A673 (cell line): ENCODE data around the gene KIAA1549. TPM values are rescaled to one million over a fixed set of nuclear protein-coding genes. Genes with fewer than 3 reads are reported as not detected.

Experiments
- BruUV-seq: library from RNA; stranded (reverse); fragments of 400-500 nt; replicated peaks from 2 replicates; lab custom pipeline; 2021; lab: Mats Ljungman, UMichigan
- CTCF ChIA-PET: fragments of 300-600 bp; sonication (Branson Sonifier 250); formaldehyde crosslinking; loops from one replicate; lab custom pipeline; 2022; ENCODE audit warnings: antibody characterized with exemption; lab: Charles Lee
- POLR2A ChIA-PET: fragments of 300-600 bp; sonication (Branson Sonifier 250); formaldehyde crosslinking; loops from one replicate; lab custom pipeline; 2022; ENCODE audit warnings: antibody characterized with exemption; ENCODE audit not compliant: low non-redundant PET; lab: Charles Lee
- DNase-seq: peaks from one replicate; pipeline ENCODE4 v3.0.0-alpha.2; 2015; ENCODE audit warnings: low spot score
- H3K27ac ChIP-seq: fragments of 200-600 bp; sonication (generic); 2 replicates; pipeline ENCODE4 v1.5.1; 2016; ENCODE audit warnings: mixed run types, low read depth, mild to moderate bottlenecking, mixed read lengths, antibody characterized with exemption, low read length; ENCODE audit not compliant: poor library complexity, severe bottlenecking
- H3K27me3 ChIP-seq: fragments of 200-600 bp; sonication (generic); replicated peaks from 2 replicates; pipeline ENCODE4 v1.6.1; 2017; ENCODE audit warnings: mixed run types, low read depth, mild to moderate bottlenecking, mixed read lengths, antibody characterized with exemption, low read length; ENCODE audit not compliant: insufficient read depth, poor library complexity
- H3K36me3 ChIP-seq: fragments of 200-600 bp; sonication (generic); 2 replicates; pipeline ENCODE4 v1.6.1; 2016; ENCODE audit warnings: mixed run types, mild to moderate bottlenecking, mixed read lengths, antibody characterized with exemption, low read length; ENCODE audit not compliant: insufficient read depth, poor library complexity, severe bottlenecking
- H3K4me1 ChIP-seq: fragments of 200-600 bp; sonication (generic); 2 replicates; pipeline ENCODE4 v1.6.1; 2017; ENCODE audit warnings: mixed run types, mild to moderate bottlenecking, mixed read lengths, antibody characterized with exemption, low read length; ENCODE audit not compliant: insufficient read depth, poor library complexity, severe bottlenecking
- H3K4me3 ChIP-seq: fragments of 200-600 bp; sonication (generic); 2 replicates; pipeline ENCODE4 v1.5.1; 2016; ENCODE audit warnings: low read depth, mixed run types, mild to moderate bottlenecking, mixed read lengths, low read length; ENCODE audit not compliant: poor library complexity, severe bottlenecking
- H3K9me3 ChIP-seq: fragments of 200-600 bp; sonication (generic); 2 replicates; pipeline ENCODE4 v1.6.1; 2016; ENCODE audit warnings: mixed run types, low read depth, mild to moderate bottlenecking, mixed read lengths, antibody characterized with exemption, low read length; ENCODE audit not compliant: poor library complexity, severe bottlenecking
- EZH2 ChIP-seq: fragments of 200-600 bp; sonication (generic); IDR thresholded peaks from 2 replicates; pipeline ENCODE4 v1.6.1; 2017; ENCODE audit warnings: borderline replicate concordance, low read depth, mild to moderate bottlenecking, mixed read lengths, antibody characterized with exemption, low read length; ENCODE audit not compliant: poor library complexity, severe bottlenecking
- intact Hi-C: fragments of 100-400 bp; cut with micrococcal nuclease; formaldehyde crosslinking; loops from one replicate; pipeline ENCODE4 v1.10.0; 2022; ENCODE audit not compliant: unreplicated experiment
- total RNA-seq: library from RNA; stranded (reverse); gene quantifications from 2 replicates; pipeline ENCODE4 v1.2.3, GENCODE V29; 2021
- TF ChIP-seq, protein P1 (sequence below): fragments of 300-800, 200-600 bp; sonication (generic); conservative IDR thresholded peaks from 2 replicates; pipeline ENCODE4 v1.5.1; 2017; ENCODE audit warnings: low read depth, mild to moderate bottlenecking, antibody characterized with exemption, low read length, moderate library complexity, mixed read lengths

The KIAA1549 gene
- total RNA-seq, 1 experiment from 2014 or later: 2.5 TPM

DNA sequence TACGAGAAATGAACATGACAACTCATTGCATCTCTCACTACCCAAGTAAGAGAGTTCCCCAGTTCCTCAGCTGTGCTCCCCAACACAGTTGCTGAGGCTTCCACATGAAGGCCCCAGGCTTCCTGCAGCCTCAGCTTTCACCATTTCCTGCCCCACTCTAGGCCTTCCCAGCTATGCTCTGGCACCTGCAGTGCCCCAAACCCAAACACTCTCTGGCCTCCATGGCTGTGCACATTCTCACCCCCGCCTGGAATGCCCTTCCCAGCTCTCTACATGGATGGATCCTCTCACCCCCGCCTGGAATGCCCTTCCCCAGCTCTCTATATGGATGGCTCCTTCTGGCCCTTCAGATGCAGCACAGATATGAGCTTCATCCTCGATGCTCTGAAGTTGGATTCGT, 61.3 kb downstream of the KIAA1549 start:
- no TSS peak for BruUV-seq
- CTCF ChIA-PET: no interaction called here
- DNase-seq: no peak
- Histone ChIP-seq H3K27ac (no peak overlapping the region), H3K9me3 (no peaks in the 10 kb centered on the region), H3K4me3 (no peak overlapping the region), H3K4me1 (no peaks in the 10 kb centered on the region), H3K27me3 (no peaks in the 10 kb centered on the region), H3K36me3 (no peaks in the 10 kb centered on the region)
- POLR2A ChIA-PET: no interaction called here
- intact Hi-C loops: no loop called here
- TF ChIP-seq, protein P1, sequence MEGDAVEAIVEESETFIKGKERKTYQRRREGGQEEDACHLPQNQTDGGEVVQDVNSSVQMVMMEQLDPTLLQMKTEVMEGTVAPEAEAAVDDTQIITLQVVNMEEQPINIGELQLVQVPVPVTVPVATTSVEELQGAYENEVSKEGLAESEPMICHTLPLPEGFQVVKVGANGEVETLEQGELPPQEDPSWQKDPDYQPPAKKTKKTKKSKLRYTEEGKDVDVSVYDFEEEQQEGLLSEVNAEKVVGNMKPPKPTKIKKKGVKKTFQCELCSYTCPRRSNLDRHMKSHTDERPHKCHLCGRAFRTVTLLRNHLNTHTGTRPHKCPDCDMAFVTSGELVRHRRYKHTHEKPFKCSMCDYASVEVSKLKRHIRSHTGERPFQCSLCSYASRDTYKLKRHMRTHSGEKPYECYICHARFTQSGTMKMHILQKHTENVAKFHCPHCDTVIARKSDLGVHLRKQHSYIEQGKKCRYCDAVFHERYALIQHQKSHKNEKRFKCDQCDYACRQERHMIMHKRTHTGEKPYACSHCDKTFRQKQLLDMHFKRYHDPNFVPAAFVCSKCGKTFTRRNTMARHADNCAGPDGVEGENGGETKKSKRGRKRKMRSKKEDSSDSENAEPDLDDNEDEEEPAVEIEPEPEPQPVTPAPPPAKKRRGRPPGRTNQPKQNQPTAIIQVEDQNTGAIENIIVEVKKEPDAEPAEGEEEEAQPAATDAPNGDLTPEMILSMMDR: no peak
- TF ChIP-seq EZH2: no peak

DNA sequence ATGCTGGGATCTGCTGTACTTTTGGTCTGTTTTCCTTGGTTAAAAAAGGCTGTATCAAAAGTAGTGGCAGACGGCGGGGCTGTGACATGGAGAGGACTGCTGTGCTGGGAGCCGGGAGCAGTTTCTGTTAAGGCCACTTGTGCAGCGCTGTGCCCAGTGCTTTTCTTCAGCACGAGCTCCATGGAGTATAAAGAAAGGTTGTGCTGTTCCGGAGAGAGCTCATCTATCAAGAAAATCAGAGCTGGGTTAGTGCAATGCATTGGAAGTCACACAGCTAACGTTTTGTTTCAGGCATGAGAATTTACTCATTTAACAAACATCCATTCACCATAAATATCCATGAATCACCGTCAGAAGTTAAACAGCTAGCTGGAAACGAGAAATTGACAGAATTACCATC, 62.0 kb downstream of the KIAA1549 start:
- POLR2A ChIA-PET: no interaction called here
- intact Hi-C loops: no loop called here
- DNase-seq: no peak
- BruUV-seq: no TSS peak
- Histone ChIP-seq H3K36me3 (no peaks in the 10 kb centered on the region), H3K27ac (no peak overlapping the region), H3K4me3 (no peak overlapping the region), H3K9me3 (no peaks in the 10 kb centered on the region), H3K27me3 (no peaks in the 10 kb centered on the region), H3K4me1 (no peaks in the 10 kb centered on the region)
- TF ChIP-seq, protein P1: no peak
- TF ChIP-seq EZH2: no peak
- CTCF ChIA-PET: no interaction called here

DNA sequence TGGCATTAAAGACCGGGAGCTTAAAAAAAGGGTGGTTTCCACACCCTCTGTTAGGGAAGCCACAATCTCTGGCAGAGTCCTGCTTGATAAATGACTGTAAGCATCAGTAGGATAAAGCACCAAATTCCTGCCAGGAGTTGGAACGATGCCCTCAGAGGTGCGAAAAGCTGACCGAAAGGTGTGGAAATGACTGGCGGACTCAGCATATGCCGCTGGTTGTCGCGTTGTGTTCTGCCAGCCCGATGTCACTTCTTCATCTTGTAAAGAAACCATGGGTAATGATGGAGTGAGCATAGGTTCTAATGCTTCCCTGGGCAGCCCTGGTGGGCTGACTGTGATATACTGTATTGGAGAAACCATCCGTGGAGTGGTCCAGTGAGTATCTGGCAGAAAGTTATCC, 62.4 kb downstream of the KIAA1549 start:
- Histone ChIP-seq H3K4me1 (no peaks in the 10 kb centered on the region), H3K9me3 (no peaks in the 10 kb centered on the region), H3K36me3 (no peaks in the 10 kb centered on the region), H3K27me3 (no peaks in the 10 kb centered on the region), H3K4me3 (no peak overlapping the region), H3K27ac (no peak overlapping the region)
- no peak for DNase-seq
- POLR2A ChIA-PET: no interaction called here
- intact Hi-C loops: no loop called here
- TF ChIP-seq, protein P1: no peak
- TF ChIP-seq EZH2: no peak
- CTCF ChIA-PET: no interaction called here
- no TSS peak for BruUV-seq
